HG02973 (cell line): ENCODE data around the gene SLC22A23.

Source experiments
- ATAC-seq: cut with Tn5 transposase; IDR thresholded peaks from one replicate; pipeline ENCODE4 v1.9.1; 2021; ENCODE audit warnings: moderate library complexity; ENCODE audit not compliant: unreplicated experiment

SLC22A23 gene, protein sequence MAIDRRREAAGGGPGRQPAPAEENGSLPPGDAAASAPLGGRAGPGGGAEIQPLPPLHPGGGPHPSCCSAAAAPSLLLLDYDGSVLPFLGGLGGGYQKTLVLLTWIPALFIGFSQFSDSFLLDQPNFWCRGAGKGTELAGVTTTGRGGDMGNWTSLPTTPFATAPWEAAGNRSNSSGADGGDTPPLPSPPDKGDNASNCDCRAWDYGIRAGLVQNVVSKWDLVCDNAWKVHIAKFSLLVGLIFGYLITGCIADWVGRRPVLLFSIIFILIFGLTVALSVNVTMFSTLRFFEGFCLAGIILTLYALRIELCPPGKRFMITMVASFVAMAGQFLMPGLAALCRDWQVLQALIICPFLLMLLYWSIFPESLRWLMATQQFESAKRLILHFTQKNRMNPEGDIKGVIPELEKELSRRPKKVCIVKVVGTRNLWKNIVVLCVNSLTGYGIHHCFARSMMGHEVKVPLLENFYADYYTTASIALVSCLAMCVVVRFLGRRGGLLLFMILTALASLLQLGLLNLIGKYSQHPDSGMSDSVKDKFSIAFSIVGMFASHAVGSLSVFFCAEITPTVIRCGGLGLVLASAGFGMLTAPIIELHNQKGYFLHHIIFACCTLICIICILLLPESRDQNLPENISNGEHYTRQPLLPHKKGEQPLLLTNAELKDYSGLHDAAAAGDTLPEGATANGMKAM

DNA sequence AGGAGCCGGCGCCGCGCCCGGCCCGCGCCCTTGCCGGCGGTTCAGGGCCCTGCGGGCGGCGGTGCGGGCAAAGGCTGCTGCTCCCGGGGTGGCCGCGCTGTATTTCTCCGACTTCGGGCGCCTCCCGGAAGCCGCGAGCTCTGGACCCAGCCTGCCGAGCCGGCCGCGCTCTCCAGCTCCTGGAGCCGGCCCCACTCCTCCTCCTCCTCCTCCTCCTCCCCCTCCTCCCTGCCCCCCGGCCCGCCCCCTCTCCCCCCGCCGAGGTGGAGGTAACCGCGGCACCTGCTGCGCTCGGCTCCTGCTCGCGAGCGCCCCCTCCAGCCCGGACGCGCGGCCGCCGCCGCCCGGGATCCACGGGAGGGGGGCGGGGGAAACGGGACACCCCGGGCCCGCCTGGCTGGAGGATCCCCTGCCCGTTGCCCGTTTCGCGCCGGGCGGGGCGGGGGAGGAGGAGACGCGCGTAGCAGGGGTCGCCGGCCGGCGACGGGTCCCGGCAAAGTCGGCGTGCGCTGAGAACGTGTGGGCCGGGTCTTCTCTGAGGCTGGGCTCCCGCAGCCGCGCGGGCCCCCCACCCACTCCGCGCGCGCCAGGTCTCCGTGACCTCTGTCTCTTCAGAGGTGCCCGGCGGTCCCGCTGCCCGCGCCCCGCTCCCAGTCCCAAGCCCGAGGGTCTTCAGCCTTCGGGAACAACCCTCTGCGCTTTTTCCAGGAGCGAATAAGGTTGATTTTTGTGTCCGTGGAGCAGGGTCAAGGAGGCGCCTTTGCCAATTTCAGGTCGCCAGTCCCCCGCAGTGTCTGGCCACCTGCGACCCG, at the start of gene SLC22A23:
Gene SLC22A23, minus strand, starts transcription at position 153 of the 812 bp plus-strand sequence. CDS start 491 bp downstream, outside the sequence.
- peak; percentile 47 for ATAC-seq

DNA sequence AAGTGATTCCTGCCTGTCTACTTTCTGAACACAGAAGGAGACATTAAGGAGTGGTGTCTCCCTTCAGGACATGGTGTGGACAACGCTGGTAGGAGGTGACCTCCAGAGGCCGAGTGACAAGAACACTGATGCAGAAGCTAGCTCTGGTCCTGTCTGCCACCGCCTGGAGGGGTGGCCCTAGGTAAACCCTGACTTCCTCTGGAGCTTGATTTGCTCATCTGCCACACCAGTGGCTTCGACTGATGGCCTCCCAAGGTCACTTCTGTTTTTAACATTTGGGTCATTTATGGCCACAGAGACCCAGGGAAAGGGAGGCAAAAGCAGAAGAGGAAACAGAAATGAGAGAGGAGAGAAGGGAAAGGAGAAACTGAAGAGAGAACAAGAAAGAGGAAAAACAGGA, 49.4 kb upstream of the SLC22A23 start:
- no peak for ATAC-seq

DNA sequence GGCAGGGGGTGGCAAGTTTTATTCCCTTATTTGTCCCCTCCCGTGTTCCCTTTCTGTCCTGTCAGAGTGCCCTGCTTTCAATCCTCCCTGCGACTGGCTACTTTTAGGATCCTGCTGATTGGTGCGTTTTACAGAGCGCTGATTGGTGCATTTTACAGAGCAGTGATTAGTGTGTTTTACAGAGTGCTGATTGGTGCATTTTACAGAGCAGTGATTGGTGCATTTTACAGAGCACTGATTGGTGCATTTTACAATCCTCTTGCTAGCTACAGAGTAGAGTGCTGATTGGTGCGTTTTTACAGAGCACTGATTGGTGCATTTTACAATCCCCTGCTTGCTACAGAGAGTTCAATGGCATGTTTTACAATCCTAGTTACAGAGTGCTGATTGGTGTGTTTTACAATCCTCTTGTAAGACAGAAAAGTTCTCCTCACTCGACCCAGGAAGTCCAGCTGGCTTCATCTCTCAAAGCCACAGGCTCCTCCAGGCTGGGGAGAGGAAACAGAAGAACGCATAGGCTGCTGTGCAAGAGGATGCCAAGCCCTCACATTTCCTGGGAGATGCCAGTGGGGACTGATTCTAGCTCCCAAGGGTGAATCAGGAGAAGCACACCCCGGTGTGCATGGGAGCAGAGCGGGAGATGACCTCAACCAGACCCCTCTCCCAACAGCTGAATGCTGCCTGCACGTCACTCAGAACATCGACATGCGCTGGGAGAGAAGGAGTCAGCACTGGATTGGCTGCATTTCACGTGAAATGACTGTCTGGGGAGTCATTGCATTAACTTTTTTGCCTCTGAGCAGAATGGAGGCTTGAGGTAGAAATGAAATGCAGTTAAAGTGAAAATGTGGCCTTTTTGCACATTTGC, 48.3 kb upstream of the SLC22A23 start:
- ATAC-seq = no peak

DNA sequence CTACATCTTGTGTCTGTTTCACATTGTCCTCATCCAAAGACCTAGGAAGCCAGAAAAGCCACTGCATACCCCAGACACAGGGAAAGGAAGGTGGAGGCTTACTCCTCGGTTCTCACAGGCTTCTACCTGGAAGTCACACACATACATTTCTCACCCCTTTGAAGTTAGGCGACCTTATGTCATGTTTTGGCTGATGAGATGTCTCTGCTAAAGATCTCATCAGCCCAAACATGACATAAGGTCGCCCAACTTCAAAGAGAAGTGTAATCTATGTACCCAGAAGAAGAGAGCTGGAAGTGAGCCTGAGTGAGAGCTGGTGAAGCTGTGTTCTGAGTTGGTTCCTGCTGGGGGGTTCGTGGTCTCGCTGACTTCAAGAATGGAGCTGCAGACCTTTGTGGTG, 47.5 kb upstream of the SLC22A23 start:
- no peak for ATAC-seq

DNA sequence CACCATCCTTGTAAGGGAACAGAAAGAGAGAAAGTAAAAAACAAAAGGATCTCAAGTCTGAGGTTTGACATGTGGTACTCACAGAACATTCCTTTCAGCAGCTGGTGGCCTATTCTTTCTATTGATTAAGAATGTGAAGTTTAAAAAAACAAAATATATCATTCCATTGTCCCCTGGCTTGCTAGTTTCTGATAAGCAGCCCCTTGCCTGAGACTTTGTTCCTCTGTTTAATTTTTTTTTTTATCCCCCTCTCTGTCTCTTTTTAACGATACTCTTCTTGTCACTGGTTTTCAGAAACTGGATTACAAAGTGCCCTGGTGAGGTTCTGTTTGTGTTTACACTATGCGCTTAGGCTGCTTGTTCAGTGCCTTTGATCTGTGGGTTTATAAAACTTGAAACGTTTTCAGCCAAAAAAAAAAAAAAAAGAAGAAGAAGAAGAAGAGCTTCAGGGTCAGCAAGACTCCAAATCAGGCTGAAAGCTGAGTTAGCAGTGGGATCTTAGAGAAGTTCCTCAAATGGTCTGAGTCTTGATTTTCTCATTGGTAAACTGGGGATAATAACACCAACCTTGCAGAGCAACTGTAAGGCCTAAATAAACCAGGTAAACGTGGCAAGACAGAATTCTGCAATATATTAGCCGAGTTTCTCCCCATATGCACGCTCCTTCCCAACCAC, 45.1 kb upstream of the SLC22A23 start:
- ATAC-seq = no peak

DNA sequence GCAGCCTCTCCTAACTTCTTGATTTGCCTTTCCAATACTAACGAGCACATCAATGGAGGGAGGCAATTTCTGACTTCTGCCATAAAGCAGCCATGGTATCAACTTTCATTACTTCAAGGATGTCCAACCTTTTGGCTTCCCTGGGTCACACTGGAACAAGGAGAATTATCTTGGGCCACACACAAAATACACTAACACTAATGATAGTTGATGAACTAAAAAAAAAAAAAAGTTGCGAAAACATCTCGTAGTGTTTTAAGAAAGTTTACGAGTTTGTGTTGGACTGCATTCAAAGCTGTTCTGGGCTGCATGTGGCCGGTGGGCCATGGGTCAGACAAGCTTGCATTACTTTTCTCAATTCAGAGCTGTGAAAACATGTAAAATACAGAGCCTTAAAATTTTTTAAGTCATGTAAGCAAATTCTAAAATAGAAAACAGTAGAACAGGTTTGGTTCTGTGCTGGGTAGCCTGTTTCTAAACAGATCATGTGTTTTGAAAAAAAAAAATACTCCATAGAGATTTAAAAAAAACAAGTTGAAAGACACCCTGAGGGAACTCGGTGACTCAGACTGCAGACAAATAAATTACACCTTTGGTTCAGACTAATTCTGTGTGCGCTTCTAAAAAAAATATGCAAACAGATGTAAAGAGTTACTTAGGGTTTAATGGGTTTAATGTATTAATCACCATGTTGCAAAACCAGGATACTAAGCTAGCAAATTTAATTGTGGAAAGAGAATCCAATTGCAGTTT, 43.6 kb upstream of the SLC22A23 start:
- no peak for ATAC-seq

DNA sequence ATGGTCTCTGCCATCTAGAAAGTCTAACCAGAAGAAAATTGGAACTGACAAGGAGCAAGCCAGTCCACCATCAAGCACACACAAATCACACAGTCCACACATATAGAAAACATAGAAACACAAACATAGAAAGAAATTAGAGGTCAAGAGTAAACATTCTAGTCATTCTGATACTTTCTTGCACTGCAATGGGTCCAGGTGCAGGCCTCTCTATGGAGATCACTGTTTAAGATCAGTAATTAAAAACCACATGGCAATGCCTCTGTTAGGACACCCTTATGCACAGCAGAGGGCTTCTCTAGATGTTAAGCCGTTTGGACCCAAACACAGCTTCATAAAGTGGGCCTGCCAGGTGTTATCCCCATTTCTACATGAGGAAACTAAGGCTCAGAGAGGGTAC, 42.8 kb upstream of the SLC22A23 start:
- peak; percentile 51 for ATAC-seq

DNA sequence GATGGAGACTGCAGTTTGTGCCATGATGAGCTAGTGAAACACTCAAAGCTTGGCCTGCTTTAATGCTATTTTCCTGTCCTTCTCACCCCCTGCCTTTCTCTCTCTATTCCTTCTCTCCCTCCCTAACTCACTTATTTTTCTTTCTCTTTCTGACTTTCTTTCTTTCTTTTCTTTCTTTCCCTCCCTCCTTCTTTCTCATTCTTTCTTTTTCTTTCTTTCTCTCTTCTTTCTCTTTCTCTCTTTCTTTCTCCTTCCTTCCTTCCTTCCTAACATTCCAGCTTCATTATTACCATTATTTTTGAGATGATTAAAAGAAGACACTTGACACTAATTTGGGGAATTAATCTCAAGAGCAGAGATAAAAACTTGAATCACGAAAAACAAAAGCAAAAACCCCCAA, 39.5 kb upstream of the SLC22A23 start:
- no peak for ATAC-seq

DNA sequence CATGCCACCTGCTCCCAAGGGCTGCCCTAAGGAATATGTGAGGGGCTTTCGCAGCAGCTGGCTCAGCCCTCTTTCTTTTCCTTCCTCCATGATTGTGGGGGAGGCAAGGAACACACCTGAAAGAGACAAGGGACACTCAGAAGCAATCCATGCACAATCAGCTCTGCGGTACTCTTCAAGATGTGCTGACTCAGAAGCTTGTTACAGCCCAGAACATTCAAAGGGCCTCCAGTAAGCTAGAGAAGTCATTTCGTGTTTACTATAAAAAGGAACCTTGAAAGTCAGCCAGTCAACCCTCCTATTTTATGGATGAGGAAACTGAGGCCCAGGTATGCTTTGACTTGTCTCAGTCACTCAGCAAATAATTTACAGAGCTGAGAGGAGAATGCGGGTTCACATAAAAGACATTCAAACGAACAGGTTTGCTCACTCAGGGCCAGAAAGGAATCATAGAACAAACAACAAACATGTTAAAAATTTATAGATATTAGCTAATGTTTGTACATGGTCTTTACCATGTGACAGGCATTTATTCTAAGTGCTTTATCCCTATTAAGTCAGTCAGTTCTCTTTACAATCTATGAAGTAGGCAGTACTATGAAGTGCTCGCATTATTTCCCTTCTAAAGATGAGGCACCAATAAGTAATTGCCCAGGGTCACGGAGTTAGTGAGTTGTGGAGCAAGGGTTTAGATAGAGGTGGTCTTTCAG, 37.7 kb upstream of the SLC22A23 start:
- no peak for ATAC-seq

DNA sequence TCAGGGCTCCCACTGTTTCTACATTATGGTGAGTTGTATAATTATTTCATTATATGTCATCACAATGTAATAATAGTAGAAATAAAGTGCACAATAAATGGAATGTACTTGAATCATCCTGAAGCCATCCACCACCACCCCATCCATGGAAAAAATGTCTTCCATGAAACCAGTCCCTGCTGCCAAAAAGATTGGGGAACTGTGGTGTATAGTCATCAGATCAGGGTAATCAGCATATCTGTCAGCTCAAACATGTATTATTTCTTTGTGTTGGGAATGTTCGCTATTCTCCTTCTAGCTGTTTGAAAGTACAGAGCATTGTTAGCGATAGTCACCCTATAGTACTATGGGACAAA, 33.8 kb upstream of the SLC22A23 start:
- ATAC-seq = no peak

DNA sequence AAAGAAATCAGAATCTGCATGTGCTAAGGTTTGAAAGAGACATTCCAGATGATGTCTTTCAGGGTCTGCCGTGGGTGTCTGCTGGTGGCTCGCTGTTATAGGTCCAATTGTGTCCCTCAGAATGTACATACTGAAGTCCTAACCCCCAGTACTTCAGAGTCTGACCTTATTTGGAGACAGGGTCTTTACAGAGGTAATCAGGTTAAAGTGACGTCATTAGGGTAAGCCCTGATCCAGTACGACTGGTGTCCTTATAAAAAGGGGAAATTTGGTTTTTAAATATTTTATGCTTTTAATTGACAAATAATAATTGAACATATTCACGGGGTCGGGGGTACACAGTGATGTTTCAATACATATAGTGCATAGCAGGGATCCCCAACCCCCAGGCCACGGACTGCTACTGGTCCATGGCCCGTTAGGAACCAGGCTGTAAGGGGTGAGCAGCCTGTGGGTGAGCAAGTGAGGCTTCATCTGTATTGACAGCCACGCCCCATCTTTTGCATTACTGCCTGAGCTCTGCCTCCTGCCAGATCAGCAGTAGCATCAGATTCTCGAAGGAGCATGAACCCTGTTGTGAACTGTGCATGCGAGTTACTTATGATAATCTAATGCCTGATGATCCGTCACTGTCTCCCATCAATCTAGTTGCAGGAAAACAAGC, 33.2 kb upstream of the SLC22A23 start:
- no peak for ATAC-seq

DNA sequence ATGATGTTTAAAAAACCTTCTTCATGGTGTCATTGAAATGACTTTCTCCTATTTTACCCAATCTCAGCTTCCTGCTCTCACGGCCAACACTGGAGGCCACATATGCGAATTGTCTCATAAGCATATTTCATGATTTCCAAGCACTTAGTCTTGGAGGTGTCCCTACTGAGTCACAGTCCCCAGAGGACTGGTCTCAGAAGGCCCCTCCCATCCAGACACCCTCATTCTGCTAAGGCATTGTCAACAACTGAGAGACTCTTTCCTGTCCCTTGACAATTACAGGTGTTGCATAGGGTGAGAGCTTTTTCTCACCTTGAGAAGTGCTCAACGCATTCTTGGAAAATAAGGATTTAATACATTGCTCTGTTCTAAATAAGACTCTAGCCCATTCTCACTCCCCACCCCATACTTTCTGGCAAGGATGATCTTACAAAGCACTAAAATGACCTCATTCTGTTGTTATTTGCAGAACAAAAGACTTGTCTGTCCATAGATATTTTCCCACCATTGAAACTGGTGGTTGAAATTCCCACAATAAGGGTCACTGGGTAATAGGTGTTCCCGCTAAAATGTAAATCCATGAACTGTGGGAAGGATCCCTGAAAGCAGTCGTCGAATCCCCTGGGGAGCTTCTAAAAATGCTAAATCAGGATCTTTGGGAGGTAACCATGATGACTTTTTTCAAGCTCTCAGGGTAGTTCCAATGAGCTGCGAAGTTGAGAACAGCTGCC, 32.3 kb upstream of the SLC22A23 start:
- no peak for ATAC-seq

DNA sequence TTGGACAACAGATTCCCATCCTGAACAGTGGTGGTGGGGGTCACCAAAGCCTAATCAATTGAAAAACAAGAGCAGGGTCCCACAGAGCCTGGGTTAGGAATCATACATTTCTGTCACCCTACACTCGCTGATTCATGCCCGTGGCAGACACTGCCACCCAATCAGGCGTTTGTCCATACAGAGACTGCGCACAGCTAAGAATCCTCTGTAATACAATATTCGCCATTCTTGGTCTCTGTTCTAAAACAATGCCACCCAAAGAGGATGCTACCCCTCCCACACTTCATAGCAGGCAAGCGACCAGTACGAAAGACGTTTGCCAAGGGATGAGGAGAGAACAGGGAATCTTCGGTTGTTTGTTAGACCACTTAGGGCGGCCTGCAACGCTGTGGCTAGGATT, 28.1 kb upstream of the SLC22A23 start:
- ATAC-seq = no peak

DNA sequence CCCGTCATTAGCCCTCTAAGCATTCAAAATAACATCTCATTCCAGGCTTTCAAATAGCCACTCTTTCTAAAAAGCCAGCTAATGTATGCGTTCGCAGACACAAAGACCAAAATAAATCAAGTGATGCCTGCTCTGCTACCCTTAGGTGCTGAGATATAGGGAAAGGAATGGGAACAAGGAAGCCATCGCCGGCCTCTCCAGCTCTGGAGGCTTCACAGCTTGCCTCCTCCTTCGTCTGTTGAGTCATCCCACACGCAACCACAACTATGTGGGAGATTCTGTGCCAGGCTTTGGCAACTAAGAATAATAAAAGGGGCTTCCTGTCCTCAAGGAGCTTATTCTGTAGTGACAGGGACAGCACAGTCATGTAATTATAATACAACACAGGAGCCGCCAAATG, 27.3 kb upstream of the SLC22A23 start:
- ATAC-seq = no peak

DNA sequence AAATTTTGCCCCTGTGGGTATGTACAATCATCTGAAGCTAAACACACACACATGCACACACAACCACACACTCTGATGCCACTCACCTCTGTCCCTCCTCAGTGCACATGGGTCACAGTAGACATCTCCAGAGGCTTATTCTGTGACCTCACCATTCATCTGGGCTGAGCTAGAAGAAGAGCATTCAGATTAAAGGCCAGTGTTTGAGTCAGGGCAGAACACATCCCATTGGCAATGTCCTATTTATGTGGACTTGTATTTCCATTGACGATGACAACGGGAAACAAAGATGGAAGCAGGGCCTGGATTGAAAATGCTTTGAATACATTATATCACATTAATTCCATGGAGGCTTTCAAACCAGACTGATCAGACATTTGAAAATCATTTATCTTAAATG, 26.8 kb upstream of the SLC22A23 start:
- no peak for ATAC-seq

DNA sequence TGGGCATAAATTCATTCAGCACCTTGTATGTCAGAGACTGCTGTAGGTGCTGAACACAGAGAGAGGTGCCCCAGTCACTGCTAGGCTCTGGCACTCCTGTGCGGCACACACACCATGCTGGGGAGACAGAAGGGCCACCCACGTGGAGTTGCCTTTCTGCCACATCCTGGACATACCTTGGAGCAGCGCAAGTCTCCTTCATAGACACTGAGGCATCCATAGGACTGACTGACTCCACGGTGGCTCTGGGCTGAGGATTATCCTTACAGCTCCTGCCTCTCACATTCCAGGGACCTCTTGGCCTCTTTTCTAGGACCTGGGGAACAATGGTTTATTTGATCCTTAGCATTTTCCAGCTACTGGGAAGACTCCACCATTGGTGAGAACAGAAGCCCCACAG, 26.0 kb upstream of the SLC22A23 start:
- no peak for ATAC-seq

DNA sequence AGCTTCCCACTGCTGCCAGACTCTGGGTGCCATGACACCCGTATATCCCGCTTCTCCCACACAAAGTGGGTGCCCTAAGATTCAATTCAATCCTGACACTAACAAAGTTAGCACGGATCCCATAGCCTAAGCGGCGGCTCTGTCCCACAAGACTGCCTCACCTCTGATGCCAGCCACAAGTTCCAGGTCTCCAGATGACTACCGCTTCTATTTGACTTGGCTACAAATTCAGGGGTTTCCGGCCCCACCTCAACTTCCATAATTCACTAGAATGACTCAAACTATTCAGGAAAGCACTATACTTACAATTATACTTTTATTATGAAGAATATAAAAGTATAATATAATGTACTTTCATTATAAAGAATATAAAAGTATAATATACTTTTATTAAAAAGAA, 24.8 kb upstream of the SLC22A23 start:
- ATAC-seq = no peak

DNA sequence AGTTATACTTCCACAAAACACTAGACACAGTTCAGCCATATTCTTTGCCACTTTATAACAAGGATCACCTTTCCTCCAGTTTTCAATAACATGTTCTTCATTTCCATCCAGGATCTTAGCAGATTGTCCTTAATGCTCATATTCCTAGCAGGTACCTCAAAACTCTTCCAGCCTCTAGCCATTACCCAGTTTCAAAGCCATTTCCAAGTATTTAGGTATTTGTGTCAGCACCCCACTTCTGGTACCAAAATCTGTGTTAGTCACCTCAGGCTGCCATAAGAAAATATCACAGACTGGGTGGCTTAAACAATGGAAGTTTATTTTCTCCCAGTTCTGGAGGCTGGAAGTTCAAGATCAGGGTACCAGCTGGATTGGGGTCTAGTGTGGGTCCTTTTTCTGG, 23.2 kb upstream of the SLC22A23 start:
- no peak for ATAC-seq
